NCI-H510A (cell line): ENCODE measurements around the gene PIK3R4.

Experiments
- DNase-seq: peaks from one replicate; lab custom pipeline; 2025; lab: John Stamatoyannopoulos, UW

Gene PIK3R4

DNA sequence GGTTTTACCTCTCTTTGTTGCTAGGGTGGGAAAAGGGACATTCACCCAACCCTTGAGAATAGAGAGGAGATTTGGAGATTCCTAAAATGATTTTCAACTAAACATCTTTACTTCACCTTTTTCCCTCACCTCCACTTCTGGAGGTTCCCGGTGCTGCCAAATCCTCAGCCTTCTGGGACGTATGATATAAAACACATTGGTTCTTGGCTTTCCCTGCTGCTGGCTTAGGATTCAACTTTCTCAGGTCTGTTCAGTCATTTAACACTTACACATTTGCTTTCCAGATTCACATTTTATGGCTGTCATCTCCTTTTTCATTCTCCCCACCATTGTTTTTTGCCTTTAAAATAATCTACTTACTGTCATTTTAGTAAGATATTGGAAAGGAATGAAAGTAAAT is 106.6 kb downstream of the PIK3R4 start:
- DNase-seq, result no peak

DNA sequence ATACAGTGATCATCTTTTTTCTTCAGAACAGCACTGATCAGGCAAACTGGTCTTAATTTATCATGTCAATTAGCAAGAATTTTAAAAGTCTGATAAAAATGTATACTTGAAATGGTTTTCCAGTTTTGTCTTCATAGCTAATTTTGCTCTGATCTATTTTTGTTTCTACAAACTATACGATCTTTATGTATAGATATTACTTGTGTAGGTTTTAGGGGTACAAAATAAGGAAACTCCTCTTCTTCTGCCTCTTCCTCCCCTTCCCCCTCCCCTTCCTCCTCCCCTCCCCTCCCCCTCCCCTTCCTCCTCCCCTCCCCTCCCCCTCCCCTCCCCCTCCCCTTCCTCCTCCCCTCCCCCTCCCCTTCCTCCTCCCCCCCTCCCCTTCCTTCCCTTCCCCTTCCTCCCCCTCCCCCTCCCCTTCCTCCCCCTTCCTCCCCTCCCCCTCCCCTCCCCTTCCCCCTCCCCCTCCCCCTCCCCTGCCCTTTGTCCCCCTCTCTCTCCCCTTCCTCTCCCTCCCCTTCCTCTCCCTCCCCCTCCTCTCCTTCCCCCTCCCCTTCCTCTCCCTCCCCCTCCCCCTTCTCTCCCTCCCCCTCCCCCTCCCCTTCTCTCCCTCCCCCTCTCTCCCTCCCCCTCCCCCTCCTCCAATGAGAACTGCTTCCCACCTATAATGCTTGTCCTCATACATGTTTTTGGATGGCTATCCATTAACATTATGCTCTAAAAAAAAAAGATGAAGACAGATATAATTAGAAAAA is 110.0 kb downstream of the PIK3R4 start:
- DNase-seq, result no peak

DNA sequence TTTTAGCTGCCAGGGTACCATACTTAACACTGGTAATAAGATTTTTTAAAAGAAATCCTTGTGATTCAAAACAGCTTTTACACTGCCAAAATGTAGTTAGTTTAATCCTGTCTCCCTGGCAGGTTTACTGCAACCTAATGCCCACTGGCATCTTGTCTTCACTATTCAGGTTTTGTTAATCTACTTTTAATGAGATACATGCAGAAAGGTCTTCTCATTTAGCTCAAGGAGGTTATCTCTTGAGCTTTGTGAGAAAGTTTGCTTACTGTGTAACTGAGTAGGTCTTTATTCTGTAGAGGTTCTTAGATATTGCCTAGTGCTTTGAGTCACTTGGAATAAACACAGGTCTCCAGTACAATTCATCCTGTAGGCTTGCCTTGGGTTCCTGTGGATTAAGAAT is 110.7 kb downstream of the PIK3R4 start:
- no peak for DNase-seq

DNA sequence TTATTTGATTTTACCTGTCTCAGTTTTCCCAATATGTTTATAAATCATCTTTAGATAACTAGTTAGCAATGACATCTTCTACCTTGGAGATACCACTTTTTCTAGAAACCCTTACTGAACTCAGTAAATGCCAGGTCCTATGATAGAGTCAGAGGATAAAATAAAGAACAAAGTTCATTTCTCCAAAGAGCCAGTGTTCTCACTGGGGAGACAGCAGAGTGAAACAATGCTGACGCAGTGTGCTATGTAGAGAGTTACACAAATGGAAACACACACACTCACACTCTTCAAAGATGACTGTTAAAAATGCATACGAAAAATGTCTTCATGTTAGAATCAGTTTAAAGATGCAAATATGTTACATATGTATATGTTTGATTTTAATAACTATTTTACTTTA is 111.3 kb downstream of the PIK3R4 start:
- DNase-seq, result no peak
